ENCODE data around the gene CLEC4G.

- TF ChIP-seq, protein P1, sequence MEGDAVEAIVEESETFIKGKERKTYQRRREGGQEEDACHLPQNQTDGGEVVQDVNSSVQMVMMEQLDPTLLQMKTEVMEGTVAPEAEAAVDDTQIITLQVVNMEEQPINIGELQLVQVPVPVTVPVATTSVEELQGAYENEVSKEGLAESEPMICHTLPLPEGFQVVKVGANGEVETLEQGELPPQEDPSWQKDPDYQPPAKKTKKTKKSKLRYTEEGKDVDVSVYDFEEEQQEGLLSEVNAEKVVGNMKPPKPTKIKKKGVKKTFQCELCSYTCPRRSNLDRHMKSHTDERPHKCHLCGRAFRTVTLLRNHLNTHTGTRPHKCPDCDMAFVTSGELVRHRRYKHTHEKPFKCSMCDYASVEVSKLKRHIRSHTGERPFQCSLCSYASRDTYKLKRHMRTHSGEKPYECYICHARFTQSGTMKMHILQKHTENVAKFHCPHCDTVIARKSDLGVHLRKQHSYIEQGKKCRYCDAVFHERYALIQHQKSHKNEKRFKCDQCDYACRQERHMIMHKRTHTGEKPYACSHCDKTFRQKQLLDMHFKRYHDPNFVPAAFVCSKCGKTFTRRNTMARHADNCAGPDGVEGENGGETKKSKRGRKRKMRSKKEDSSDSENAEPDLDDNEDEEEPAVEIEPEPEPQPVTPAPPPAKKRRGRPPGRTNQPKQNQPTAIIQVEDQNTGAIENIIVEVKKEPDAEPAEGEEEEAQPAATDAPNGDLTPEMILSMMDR (IDR thresholded peaks at IDR 0.05; ENCODE audit: poor library complexity, severe bottlenecking), result no peak
- no peak for TF ChIP-seq EZH2 (IDR thresholded peaks at IDR 0.05; ENCODE audit: borderline replicate concordance, insufficient read depth, low read length, poor library complexity, severe bottlenecking)
- TF ChIP-seq POLR2AphosphoS5 (IDR thresholded peaks at IDR 0.05), result no peak
Observed at GRCh38 chr19:7767487-7767886, 35.6 kb upstream of the CLEC4G start.

Measured in neural cell (in vitro differentiated cells).